Superior temporal gyrus (tissue), 1 donor: ENCODE measurements around the gene CYBA.
A peak's percentile ranks its signal among the peaks of the same experiment; 100 is the strongest.

Experiments
- DNase-seq: peaks from one replicate; pipeline ENCODE4 v3.0.0-alpha.2; 2016; ENCODE audit errors: extremely low spot score

Gene CYBA

GRCh38 chr16:88593910-88594309 lies 56.9 kb downstream of the CYBA start:
- DNase-seq: no peak

GRCh38 chr16:88593489-88593888 lies 57.4 kb downstream of the CYBA start:
- peak; percentile 82 for DNase-seq
